ENCODE results near the gene SPATA19. TPM values are rescaled to one million over a fixed set of nuclear protein-coding genes. Genes with fewer than 3 reads are reported as not detected.

Gene SPATA19
- total RNA-seq, 2 donors from 2014 or later: not detected

DNA sequence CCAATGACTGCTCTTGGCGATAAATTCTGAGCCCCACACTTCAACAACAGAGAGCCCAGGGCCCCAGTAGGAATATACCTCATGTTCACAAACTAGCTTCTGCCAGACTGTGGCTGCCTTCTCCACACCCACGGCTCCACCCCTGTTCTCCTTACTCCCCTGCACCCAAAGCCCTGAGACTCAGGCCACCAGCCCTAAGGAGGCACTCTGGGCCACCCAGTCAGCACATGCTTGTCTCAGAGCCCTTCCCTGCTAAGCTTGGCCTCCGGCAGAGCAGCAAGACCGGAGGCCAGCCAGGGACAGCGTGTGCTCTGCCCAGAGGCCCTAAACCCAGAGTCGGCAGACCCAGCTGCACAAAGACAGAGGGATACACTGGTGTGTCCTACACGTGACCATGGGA is 27.9 kb downstream of the SPATA19 start:
- H3K4me3 ChIP-seq: no peak overlapping the region
- no peaks in the 10 kb centered on the region for H3K36me3 ChIP-seq
- no peak overlapping the region for H3K27ac ChIP-seq
- no peaks in the 10 kb centered on the region for H3K4me1 ChIP-seq (ENCODE audit: control insufficient read depth in 1 of 2, low read depth in 2 of 2)
- no peaks in the 10 kb centered on the region for H3K27me3 ChIP-seq (replicated peaks; ENCODE audit: insufficient read depth)
- TF ChIP-seq, protein P1, sequence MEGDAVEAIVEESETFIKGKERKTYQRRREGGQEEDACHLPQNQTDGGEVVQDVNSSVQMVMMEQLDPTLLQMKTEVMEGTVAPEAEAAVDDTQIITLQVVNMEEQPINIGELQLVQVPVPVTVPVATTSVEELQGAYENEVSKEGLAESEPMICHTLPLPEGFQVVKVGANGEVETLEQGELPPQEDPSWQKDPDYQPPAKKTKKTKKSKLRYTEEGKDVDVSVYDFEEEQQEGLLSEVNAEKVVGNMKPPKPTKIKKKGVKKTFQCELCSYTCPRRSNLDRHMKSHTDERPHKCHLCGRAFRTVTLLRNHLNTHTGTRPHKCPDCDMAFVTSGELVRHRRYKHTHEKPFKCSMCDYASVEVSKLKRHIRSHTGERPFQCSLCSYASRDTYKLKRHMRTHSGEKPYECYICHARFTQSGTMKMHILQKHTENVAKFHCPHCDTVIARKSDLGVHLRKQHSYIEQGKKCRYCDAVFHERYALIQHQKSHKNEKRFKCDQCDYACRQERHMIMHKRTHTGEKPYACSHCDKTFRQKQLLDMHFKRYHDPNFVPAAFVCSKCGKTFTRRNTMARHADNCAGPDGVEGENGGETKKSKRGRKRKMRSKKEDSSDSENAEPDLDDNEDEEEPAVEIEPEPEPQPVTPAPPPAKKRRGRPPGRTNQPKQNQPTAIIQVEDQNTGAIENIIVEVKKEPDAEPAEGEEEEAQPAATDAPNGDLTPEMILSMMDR (IDR thresholded peaks at IDR 0.05): no peak
- DNase-seq (ENCODE audit: low spot score): no peak
- H3K9me3 ChIP-seq: no peaks in the 10 kb centered on the region
- ATAC-seq (ENCODE audit: insufficient number of reproducible peaks, low FRiP score, low read depth): no peak

DNA sequence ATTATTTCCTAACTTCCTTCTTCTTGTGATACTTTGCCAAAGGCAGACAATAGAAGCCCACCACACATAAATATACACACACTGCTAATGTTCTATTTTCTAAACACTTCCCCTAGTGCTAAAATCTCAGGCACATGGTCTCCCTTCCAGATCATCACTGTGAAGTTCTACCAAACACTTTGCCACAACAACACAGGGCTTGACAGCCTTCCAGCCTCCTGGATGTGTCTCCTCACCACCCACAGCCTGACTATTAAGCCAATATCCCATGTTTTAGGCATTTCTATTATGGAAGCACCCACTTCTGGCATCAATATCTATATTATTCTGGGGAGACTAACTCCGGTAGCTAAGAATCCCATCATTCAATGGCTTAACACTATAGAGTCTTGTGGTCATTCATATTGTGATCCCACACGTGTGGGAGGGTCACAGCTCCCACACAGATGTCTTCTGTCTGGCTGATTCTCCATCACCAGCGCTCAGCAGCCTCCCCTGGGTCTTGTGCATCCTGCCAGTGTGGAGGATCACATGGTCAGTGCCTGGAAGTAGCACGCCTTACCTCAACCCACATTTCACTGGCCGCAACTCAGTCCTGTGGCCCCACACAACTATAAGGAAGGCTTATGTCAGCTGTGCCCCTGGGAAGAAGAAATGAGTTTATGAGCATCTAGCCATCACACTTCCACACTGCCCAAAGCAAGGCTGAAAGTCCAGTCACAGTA is 29.0 kb downstream of the SPATA19 start:
- no peak overlapping the region for H3K27ac ChIP-seq
- no peak for ATAC-seq (ENCODE audit: insufficient number of reproducible peaks, low FRiP score, low read depth)

DNA sequence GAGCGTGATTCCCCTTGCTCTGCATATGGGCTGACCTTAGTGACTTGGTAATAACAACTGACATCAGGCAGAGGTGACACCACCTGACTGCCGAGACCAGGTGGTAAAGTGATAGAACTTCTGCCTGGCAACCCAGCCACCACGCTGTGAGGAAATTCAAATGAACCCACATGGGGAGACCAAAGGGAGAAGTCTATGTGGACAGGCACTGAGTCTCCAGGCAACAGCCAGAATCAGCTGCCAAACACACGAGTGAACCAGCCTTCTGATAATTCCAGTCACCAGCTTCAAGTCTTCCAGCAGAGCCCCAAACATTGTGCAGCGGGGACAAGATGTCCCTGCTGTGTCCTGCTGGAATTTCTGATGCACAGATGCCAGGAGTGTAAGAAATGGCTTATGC is 29.7 kb downstream of the SPATA19 start:
- H3K4me1 ChIP-seq (ENCODE audit: control insufficient read depth in 1 of 2, low read depth in 2 of 2): no peaks in the 10 kb centered on the region
- no peak for DNase-seq (ENCODE audit: low spot score)
- no peaks in the 10 kb centered on the region for H3K27me3 ChIP-seq (replicated peaks; ENCODE audit: insufficient read depth)
- TF ChIP-seq, protein P1 (IDR thresholded peaks at IDR 0.05): no peak
- no peaks in the 10 kb centered on the region for H3K9me3 ChIP-seq
- no peak overlapping the region for H3K27ac ChIP-seq
- H3K4me3 ChIP-seq: no peak overlapping the region
- H3K36me3 ChIP-seq: no peaks in the 10 kb centered on the region
- no peak for ATAC-seq (ENCODE audit: insufficient number of reproducible peaks, low FRiP score, low read depth)

More for the DNA sequence above, 29.0 kb downstream of the SPATA19 start:
- no peak overlapping the region for H3K4me3 ChIP-seq
- no peaks in the 10 kb centered on the region for H3K9me3 ChIP-seq
- no peaks in the 10 kb centered on the region for H3K4me1 ChIP-seq (ENCODE audit: control insufficient read depth in 1 of 2, low read depth in 2 of 2)
- DNase-seq (ENCODE audit: low spot score): no peak
- TF ChIP-seq, protein P1 (IDR thresholded peaks at IDR 0.05): no peak
- H3K27me3 ChIP-seq (replicated peaks; ENCODE audit: insufficient read depth): no peaks in the 10 kb centered on the region
- H3K36me3 ChIP-seq: no peaks in the 10 kb centered on the region

DNA sequence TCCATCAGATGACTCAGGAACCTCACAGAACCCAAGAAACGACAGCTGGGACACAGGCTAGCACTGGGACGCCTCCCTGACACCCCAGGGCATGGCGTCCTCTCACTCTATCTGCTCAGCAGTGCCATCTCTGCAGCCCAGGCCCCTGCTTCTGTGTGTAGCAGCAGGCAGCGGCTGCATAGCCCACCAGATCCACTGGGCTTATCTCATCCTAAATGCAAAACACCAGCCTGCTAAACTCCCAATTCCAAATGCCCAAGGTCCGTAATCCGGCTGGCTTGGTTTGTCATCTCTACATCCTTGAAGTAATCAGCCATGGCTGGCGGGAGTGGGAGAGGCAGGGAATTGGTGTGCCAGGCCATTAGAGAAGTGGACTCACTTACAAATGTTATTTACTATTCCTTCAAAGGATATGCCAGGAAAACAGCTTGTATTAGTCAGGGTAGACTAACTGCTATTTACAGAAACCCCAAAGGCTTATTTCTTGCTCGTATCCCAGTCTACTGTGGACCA is 30.7 kb downstream of the SPATA19 start:
- H3K9me3 ChIP-seq: no peaks in the 10 kb centered on the region
- H3K27ac ChIP-seq: no peak overlapping the region
- H3K4me3 ChIP-seq: no peak overlapping the region
- H3K27me3 ChIP-seq (replicated peaks; ENCODE audit: insufficient read depth): no peaks in the 10 kb centered on the region
- TF ChIP-seq, protein P1 (IDR thresholded peaks at IDR 0.05): no peak
- H3K4me1 ChIP-seq (ENCODE audit: control insufficient read depth in 1 of 2, low read depth in 2 of 2): no peaks in the 10 kb centered on the region
- DNase-seq (ENCODE audit: low spot score) (no peak), ATAC-seq (ENCODE audit: insufficient number of reproducible peaks, low FRiP score, low read depth) (no peak)
- no peaks in the 10 kb centered on the region for H3K36me3 ChIP-seq

DNA sequence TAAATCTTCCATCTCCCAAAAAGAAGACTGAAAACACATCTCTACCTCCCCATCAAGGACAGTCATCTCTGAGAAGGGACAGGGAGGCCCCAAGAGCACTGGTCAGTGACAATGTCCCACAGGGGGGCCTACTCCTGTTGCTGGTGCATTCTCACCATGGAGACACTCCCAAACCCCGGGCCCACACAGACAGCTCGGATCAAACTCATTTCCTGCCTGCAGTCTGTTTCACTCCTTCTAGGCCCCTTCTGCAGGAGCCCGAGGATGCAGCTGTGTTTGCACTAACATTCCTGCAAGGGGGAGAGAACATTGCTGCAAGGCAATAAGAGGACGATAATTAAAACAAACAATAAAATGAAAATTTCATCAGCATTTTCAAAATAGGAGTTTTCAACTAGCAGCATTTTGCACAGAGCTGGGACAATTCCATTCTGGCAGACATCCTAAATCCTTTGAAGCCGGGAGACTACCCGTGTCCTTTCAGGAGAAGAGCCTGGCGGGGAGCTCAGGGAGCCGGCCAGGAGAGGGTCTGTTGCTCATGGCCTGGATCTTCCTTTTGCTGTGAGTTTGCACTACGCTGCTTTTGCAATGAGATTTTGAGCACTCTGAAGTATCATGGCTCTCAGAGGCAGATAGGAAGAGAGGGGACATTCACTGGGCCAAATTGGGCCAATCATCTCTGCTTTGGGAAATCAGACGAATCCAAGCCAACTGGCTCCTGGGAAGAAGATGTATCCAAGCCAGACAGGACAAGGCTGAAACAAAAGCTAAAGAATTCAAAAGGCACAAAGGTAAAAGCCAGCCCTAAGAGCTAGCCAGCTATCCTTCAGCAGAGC is 33.2 kb downstream of the SPATA19 start:
- DNase-seq (ENCODE audit: low spot score) (no peak), ATAC-seq (ENCODE audit: insufficient number of reproducible peaks, low FRiP score, low read depth) (no peak)
- Histone ChIP-seq H3K9me3 (no peaks in the 10 kb centered on the region), H3K36me3 (no peaks in the 10 kb centered on the region), H3K27me3 (replicated peaks; ENCODE audit: insufficient read depth) (no peaks in the 10 kb centered on the region), H3K4me3 (no peak overlapping the region), H3K27ac (no peak overlapping the region), H3K4me1 (ENCODE audit: control insufficient read depth in 1 of 2, low read depth in 2 of 2) (no peaks in the 10 kb centered on the region)
- TF ChIP-seq, protein P1 (IDR thresholded peaks at IDR 0.05): no peak
